Heart left ventricle (tissue), 13 donors: Measurements from ENCODE around the gene KLF9.

Experiments used
- POLR2A ChIP-seq, 2 donors: fragments of 450-650 bp; IDR thresholded peaks; one replicate each; pipeline ENCODE4 v1.6.1; 2017; ENCODE audit warnings: antibody characterized with exemption in 2 of 2, mild to moderate bottlenecking in 2 of 2, moderate library complexity in 2 of 2
- TF ChIP-seq, protein P1 (sequence below), 12 donors: fragments of 200-600 bp; sonication (generic) in 4 of 12; IDR thresholded peaks; one replicate each; pipeline versions ENCODE4 v1.5.0 to v1.8.0; 2018 to 2022; ENCODE audit warnings: antibody characterized with exemption in 12 of 12, mild to moderate bottlenecking in 5 of 12
- donor health status: ischemic (EF 13 %, LVEDD 7.1; RV severe dilation, severe dysfunction).
- donor health status: DM: no; HTN: yes; CAD: no.
- donor health status: DM: no; HTN: no; CAD: no.
- donor health status: ischemic (EF 25% LVEDD 6.9; RV normal size, moderate dysfunction).
- donor health status: ischemic (EF 25% LVEDD 5.7; RV mildly dilated, moderate dysfunction).
- donor health status: ischemic (EF 35%, LVEDD 5.7; RV mildly dilated, moderate dysfunction).
- donor health status: nonischemic (EF 11% LVEDD 7.7; RV severe dilation, severe dysfunction).
- donor health status: DM: yes; HTN: yes; CAD: no.
- donor health status: PGD.
- donor health status: ischemic (EF 29% LVEDD 5.4; RV normal size, mild dysfunction).
- donor health status: nonischemic (EF 23%, LVEDD 6.1; RV moderate dilation, normal function).

DNA sequence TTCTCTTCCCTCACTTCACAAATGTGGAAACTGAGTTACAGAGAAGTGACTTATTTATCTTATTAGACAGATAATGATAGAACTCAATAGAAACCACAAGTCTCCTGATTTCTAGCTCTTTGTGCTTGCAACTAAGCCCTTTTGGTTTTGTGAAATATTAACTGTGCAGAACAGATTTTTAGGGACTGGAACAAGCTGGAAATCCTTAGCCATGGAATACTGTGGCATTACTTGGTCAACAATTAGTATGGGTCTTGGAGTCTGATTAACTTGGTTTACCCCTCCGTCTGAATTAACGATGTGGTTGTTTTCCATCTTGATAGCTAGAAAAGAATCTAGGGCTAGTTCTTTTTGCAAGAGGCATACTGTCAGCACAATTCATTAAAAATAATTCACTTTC lies 584 bp upstream of the KLF9 start:
- TF ChIP-seq, protein P1, sequence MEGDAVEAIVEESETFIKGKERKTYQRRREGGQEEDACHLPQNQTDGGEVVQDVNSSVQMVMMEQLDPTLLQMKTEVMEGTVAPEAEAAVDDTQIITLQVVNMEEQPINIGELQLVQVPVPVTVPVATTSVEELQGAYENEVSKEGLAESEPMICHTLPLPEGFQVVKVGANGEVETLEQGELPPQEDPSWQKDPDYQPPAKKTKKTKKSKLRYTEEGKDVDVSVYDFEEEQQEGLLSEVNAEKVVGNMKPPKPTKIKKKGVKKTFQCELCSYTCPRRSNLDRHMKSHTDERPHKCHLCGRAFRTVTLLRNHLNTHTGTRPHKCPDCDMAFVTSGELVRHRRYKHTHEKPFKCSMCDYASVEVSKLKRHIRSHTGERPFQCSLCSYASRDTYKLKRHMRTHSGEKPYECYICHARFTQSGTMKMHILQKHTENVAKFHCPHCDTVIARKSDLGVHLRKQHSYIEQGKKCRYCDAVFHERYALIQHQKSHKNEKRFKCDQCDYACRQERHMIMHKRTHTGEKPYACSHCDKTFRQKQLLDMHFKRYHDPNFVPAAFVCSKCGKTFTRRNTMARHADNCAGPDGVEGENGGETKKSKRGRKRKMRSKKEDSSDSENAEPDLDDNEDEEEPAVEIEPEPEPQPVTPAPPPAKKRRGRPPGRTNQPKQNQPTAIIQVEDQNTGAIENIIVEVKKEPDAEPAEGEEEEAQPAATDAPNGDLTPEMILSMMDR (IDR thresholded peaks at IDR 0.05), result no peak
- no peak for TF ChIP-seq POLR2A (IDR thresholded peaks at IDR 0.05)
